ENCODE measurements around the gene GNPNAT1.

The GNPNAT1 gene

GRCh38 chr14:52791223-52792096, at the start of gene GNPNAT1:
Gene GNPNAT1 (minus strand): TSS chr14:52791607. CDS start chr14:52784650, 6,957 bp downstream.
- TF ChIP-seq CTCF (IDR thresholded peaks at IDR 0.05; ENCODE audit: low read depth, low read length, missing control alignments) = no peak
- peak; percentile 62 for DNase-seq (ENCODE audit: low read depth)
- H3K4me3 ChIP-seq (ENCODE audit: low read depth, low read length) = peak within 1 kb of the TSS; percentile 84

- TF ChIP-seq CTCF (IDR thresholded peaks at IDR 0.05; ENCODE audit: low read depth, low read length, missing control alignments) = no peak
- DNase-seq (ENCODE audit: low read depth) = no peak
- no peak overlapping the region for H3K4me3 ChIP-seq (ENCODE audit: low read depth, low read length)
Measured at GRCh38 chr14:52840877-52841276, 49.5 kb upstream of the GNPNAT1 start.

- DNase-seq (ENCODE audit: low read depth) = no peak
- H3K4me3 ChIP-seq (ENCODE audit: low read depth, low read length) = no peak overlapping the region
- TF ChIP-seq CTCF (IDR thresholded peaks at IDR 0.05; ENCODE audit: low read depth, low read length, missing control alignments) = no peak
Measured at GRCh38 chr14:52837451-52837850, 46.0 kb upstream of the GNPNAT1 start.

- TF ChIP-seq CTCF (IDR thresholded peaks at IDR 0.05; ENCODE audit: low read depth, low read length, missing control alignments) = no peak
- DNase-seq (ENCODE audit: low read depth) = no peak
- H3K4me3 ChIP-seq (ENCODE audit: low read depth, low read length) = no peak overlapping the region
Measured at GRCh38 chr14:52836063-52836462, 44.7 kb upstream of the GNPNAT1 start.

GRCh38 chr14:52835122-52835903, 43.9 kb upstream of the GNPNAT1 start:
- TF ChIP-seq CTCF (IDR thresholded peaks at IDR 0.05; ENCODE audit: low read depth, low read length, missing control alignments) = no peak
- no peak for DNase-seq (ENCODE audit: low read depth)
- no peak overlapping the region for H3K4me3 ChIP-seq (ENCODE audit: low read depth, low read length)

GRCh38 chr14:52834440-52834842, 43.0 kb upstream of the GNPNAT1 start:
- H3K4me3 ChIP-seq (ENCODE audit: low read depth, low read length) = no peak overlapping the region
- no peak for TF ChIP-seq CTCF (IDR thresholded peaks at IDR 0.05; ENCODE audit: low read depth, low read length, missing control alignments)
- no peak for DNase-seq (ENCODE audit: low read depth)

All from GM12864 (cell line).